ENCODE data around the gene HJV. TPM values are rescaled to one million over a fixed set of nuclear protein-coding genes. Genes with fewer than 3 reads are reported as not detected.

Gene HJV
- total and polyA plus RNA-seq, 7 donors: 38.1 to 354 (median 312) TPM

- intact Hi-C loops (cut with DNase I): no loop called here
- no peaks in the 10 kb centered on the region for H3K36me3 ChIP-seq (ENCODE audit: insufficient read depth in 1 of 2, low read depth in 1 of 2)
- DNase-seq (peak; percentile 47 to 56), ATAC-seq (peak in 2 of 4 donors; percentile 1 to 13)
- H3K27ac ChIP-seq: peak overlapping the region; percentile 98
- no peaks in the 10 kb centered on the region for H3K9me3 ChIP-seq
- TF ChIP-seq CTCF (IDR thresholded peaks at IDR 0.05): no peak
- H3K27me3 ChIP-seq (ENCODE audit: insufficient read depth in 3 of 3, low read length in 2 of 3): no peaks in the 10 kb centered on the region
- peaks cover 66% of the 10 kb centered on the region for H3K4me1 ChIP-seq
- peak overlapping the region; percentile 49 for H3K4me3 ChIP-seq
- WGBS, 3 donors: 13 to 21% (median 14%) methylated on average over 2 of the region's 2 CpGs
These were observed 36.4 kb downstream of the HJV start for GRCh38 chr1:145985129-145985501.

GRCh38 chr1:145983960-145984830 lies 37.3 kb downstream of the HJV start:
- no peak for TF ChIP-seq CTCF (IDR thresholded peaks at IDR 0.05)
- ATAC-seq (no peak), DNase-seq (peak in 1 of 2 donors; percentile 48)
- Histone ChIP-seq H3K9me3 (no peaks in the 10 kb centered on the region), H3K4me3 (peak overlapping the region; percentile 49), H3K27ac (peak overlapping the region; percentile 98), H3K4me1 (peaks cover 73% of the 10 kb centered on the region), H3K27me3 (ENCODE audit: insufficient read depth in 3 of 3, low read length in 2 of 3) (no peaks in the 10 kb centered on the region), H3K36me3 (ENCODE audit: insufficient read depth in 1 of 2, low read depth in 1 of 2) (no peaks in the 10 kb centered on the region)
- intact Hi-C loops (cut with DNase I): loop anchor here (2.0 kb wide), 2 partner anchors 13 to 21 kb away; partner anchors contain the start of gene TXNIP (in 1 of the 2)
- WGBS, 3 donors: 27 to 58% (median 40%) methylated on average over 12 of the region's 12 CpGs

- ATAC-seq: peak; percentile 49 to 54 (median 53)
- DNase-seq: peak; percentile 63 to 86
- H3K27ac ChIP-seq: peak overlapping the region; percentile 98
These were observed 38.3 kb downstream of the HJV start for GRCh38 chr1:145983206-145983675.

GRCh38 chr1:145982010-145982723 lies 39.4 kb downstream of the HJV start:
- intact Hi-C loops (cut with DNase I): loop anchor here (2.0 kb wide), 2 partner anchors 15 to 23 kb away; partner anchors contain the start of gene TXNIP (in 1 of the 2)
- WGBS, 3 donors: 18 to 30% (median 27%) methylated on average over 6 of the region's 6 CpGs
- Histone ChIP-seq H3K4me1 (peaks cover 90% of the 10 kb centered on the region), H3K4me3 (peak overlapping the region; percentile 49), H3K36me3 (ENCODE audit: insufficient read depth in 1 of 2, low read depth in 1 of 2) (no peaks in the 10 kb centered on the region), H3K27ac (peak overlapping the region; percentile 98), H3K27me3 (ENCODE audit: insufficient read depth in 3 of 3, low read length in 2 of 3) (no peaks in the 10 kb centered on the region), H3K9me3 (no peaks in the 10 kb centered on the region)
- ATAC-seq: peak in 1 of 4 donors; percentile 13
- TF ChIP-seq CTCF (IDR thresholded peaks at IDR 0.05): no peak
- peak in 1 of 2 donors; percentile 50 for DNase-seq

More at GRCh38 chr1:145983206-145983675, 38.3 kb downstream of the HJV start:
- WGBS, 3 donors: 18 to 36% (median 27%) methylated on average over 1 of the region's 1 CpG
- H3K36me3 ChIP-seq (ENCODE audit: insufficient read depth in 1 of 2, low read depth in 1 of 2): no peaks in the 10 kb centered on the region
- intact Hi-C loops (cut with DNase I): loop anchor here (2.0 kb wide), 2 partner anchors 14 to 22 kb away; partner anchors contain the start of gene TXNIP (in 1 of the 2)
- H3K4me3 ChIP-seq: peak overlapping the region; percentile 49
- no peak for TF ChIP-seq CTCF (IDR thresholded peaks at IDR 0.05)
- peaks cover 82% of the 10 kb centered on the region for H3K4me1 ChIP-seq
- H3K9me3 ChIP-seq: no peaks in the 10 kb centered on the region
- H3K27me3 ChIP-seq (ENCODE audit: insufficient read depth in 3 of 3, low read length in 2 of 3): no peaks in the 10 kb centered on the region
